GM18517 (cell line): ENCODE data around the gene WDR89.
"Not testable (repeated sequence)": the region's sequence is repeated elsewhere in the genome, so short reads cannot be mapped to it uniquely, and the experiment has no call there.

Experiments used
- ATAC-seq: cut with Tn5 transposase; IDR thresholded peaks from one replicate; pipeline ENCODE4 v1.9.1; 2021; ENCODE audit warnings: mild to moderate bottlenecking, moderate library complexity; ENCODE audit not compliant: unreplicated experiment

The WDR89 gene

GRCh38 chr14:63603749-63604277, 37.9 kb downstream of the WDR89 start:
- no peak for ATAC-seq

GRCh38 chr14:63598807-63599206, 42.9 kb downstream of the WDR89 start:
- no peak for ATAC-seq

GRCh38 chr14:63596998-63597658, 44.5 kb downstream of the WDR89 start:
- no peak for ATAC-seq

GRCh38 chr14:63594455-63595372, 47.0 kb downstream of the WDR89 start:
- ATAC-seq = no peak

GRCh38 chr14:63583046-63583445, 58.6 kb downstream of the WDR89 start:
- ATAC-seq = not testable (repeated sequence)

- no peak for ATAC-seq
Observed at GRCh38 chr14:63581491-63581890, 60.2 kb downstream of the WDR89 start.

- ATAC-seq = no peak
Observed at GRCh38 chr14:63578300-63578699, 63.4 kb downstream of the WDR89 start.

- no peak for ATAC-seq
Observed at GRCh38 chr14:63573581-63573980, 68.1 kb downstream of the WDR89 start.

- ATAC-seq = no peak
Observed at GRCh38 chr14:63565448-63565847, 76.2 kb downstream of the WDR89 start.

GRCh38 chr14:63564318-63564717, 77.4 kb downstream of the WDR89 start:
- no peak for ATAC-seq

- ATAC-seq = no peak
Observed at GRCh38 chr14:63563370-63564026, 78.2 kb downstream of the WDR89 start.

GRCh38 chr14:63562405-63562804, 79.3 kb downstream of the WDR89 start:
- no peak for ATAC-seq

- no peak for ATAC-seq
Observed at GRCh38 chr14:63555572-63555971, 86.1 kb downstream of the WDR89 start.

GRCh38 chr14:63551332-63551731, 90.3 kb downstream of the WDR89 start:
- no peak for ATAC-seq

GRCh38 chr14:63547798-63548335, 93.8 kb downstream of the WDR89 start:
- no peak for ATAC-seq
